PC-9 (cell line): ENCODE data around the gene PAIP2. TPM values are rescaled to one million over a fixed set of nuclear protein-coding genes. Genes with fewer than 3 reads are reported as not detected.

Experiments used
- BruUV-seq: library from RNA; stranded (reverse); fragments of 400-500 nt; replicated peaks from 2 replicates; lab custom pipeline; 2021; lab: Mats Ljungman, UMichigan
- CTCF ChIA-PET: fragments of 300-600 bp; sonication (Branson Sonifier 250); formaldehyde crosslinking; loops from one replicate; lab custom pipeline; 2022; ENCODE audit warnings: antibody characterized with exemption; lab: Charles Lee
- POLR2A ChIA-PET: fragments of 300-600 bp; sonication (Branson Sonifier 250); formaldehyde crosslinking; loops from one replicate; lab custom pipeline; 2022; ENCODE audit warnings: antibody characterized with exemption; ENCODE audit not compliant: unreplicated experiment; lab: Charles Lee
- DNase-seq, 2 experiments: peaks; one replicate each; pipeline versions ENCODE4 v3.0.0 to v3.0.0-alpha.2; 2015 to 2022; ENCODE audit warnings: mixed read lengths in 1 of 2
- H2AFZ ChIP-seq: fragments of 200-600 bp; sonication (generic); 2 replicates; pipeline ENCODE4 v1.8.1; 2017; ENCODE audit warnings: antibody characterized with exemption
- H3F3A ChIP-seq: fragments of 200-600 bp; sonication (generic); 2 replicates; pipeline ENCODE4 v1.8.1; 2017; ENCODE audit warnings: antibody characterized with exemption, mild to moderate bottlenecking, low read depth; ENCODE audit not compliant: insufficient read depth
- H3K27ac ChIP-seq: fragments of 200-600 bp; sonication (generic); 2 replicates; pipeline ENCODE4 v1.6.1; 2016; ENCODE audit warnings: mixed run types
- H3K27me3 ChIP-seq: fragments of 200-600 bp; sonication (generic); 2 replicates; pipeline ENCODE4 v1.6.1; 2016; ENCODE audit warnings: low read depth, mixed run types; ENCODE audit not compliant: insufficient read depth
- H3K36me3 ChIP-seq: fragments of 200-600 bp; sonication (generic); 2 replicates; pipeline ENCODE4 v1.6.1; 2016; ENCODE audit warnings: low read depth, mixed run types
- H3K4me1 ChIP-seq: fragments of 200-600 bp; sonication (generic); replicated peaks from 2 replicates; pipeline ENCODE4 v1.6.1; 2016; ENCODE audit warnings: mixed run types; ENCODE audit not compliant: insufficient read depth
- H3K4me2 ChIP-seq: fragments of 200-600 bp; sonication (generic); 2 replicates; pipeline ENCODE4 v1.6.1; 2017; ENCODE audit warnings: mixed run types
- H3K4me3 ChIP-seq: fragments of 200-600 bp; sonication (generic); 2 replicates; pipeline ENCODE4 v1.6.1; 2016; ENCODE audit warnings: mixed run types
- H3K79me2 ChIP-seq: fragments of 200-600 bp; sonication (generic); 2 replicates; pipeline ENCODE4 v1.6.1; 2017; ENCODE audit warnings: low read depth, mixed run types
- H3K9me2 ChIP-seq: fragments of 200-600 bp; sonication (generic); 2 replicates; pipeline ENCODE4 v1.8.1; 2017; ENCODE audit warnings: mild to moderate bottlenecking; ENCODE audit not compliant: insufficient read depth
- H3K9me3 ChIP-seq: fragments of 200-600 bp; sonication (generic); 2 replicates; pipeline ENCODE4 v1.8.1; 2016; ENCODE audit warnings: low read depth; ENCODE audit not compliant: insufficient read depth
- H4K20me1 ChIP-seq: fragments of 200-600 bp; sonication (generic); 2 replicates; pipeline ENCODE4 v1.8.1; 2017; ENCODE audit not compliant: insufficient read depth
- EZH2 ChIP-seq: fragments of 200-600 bp; sonication (generic); IDR thresholded peaks from 2 replicates; pipeline ENCODE4 v1.8.0; 2017; ENCODE audit warnings: antibody characterized with exemption, low read depth
- intact Hi-C: fragments of 100-400 bp; cut with micrococcal nuclease; formaldehyde crosslinking; loops from one replicate; pipeline ENCODE4 v1.10.0; 2022; ENCODE audit not compliant: unreplicated experiment
- total RNA-seq: library from RNA; stranded (reverse); gene quantifications from 2 replicates; pipeline ENCODE4 v1.2.3, GENCODE V29; 2021
- TF ChIP-seq, protein P1 (sequence below): fragments of 200-600 bp; sonication (generic); conservative IDR thresholded peaks from 2 replicates; pipeline ENCODE4 v1.6.1; 2017; ENCODE audit warnings: mixed run types, antibody characterized with exemption, mild to moderate bottlenecking, moderate library complexity

Gene PAIP2
- total RNA-seq, 1 experiment from 2014 or later, result 90.5 TPM

DNA sequence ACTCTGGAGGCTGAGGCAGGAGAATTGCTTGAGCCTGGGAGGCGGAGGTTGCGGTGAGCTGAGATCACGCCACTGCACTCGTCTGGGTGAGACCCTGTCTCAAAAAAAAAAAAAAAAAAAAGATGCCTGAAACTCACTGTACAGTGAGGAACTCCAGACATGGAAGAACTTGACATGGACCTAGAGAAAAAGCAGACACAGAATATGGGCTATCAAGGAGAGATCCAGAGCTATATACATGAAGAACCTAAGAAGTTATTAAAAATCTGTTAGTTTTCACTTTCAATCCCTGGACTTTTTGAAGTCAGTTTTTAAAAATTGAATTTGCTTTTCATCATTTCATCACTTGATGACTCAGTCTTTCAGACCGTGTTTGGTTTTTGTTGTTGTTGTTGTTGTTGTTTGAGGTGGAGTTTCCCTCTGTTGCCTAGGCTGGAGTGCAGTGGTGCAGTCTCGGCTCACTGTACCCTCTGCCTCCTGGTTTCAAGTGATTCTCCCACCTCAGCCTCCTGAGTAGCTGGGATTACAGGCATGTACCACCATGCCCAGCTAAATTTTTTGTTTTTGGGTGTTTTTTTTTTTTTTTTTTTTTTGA is 20.3 kb downstream of the PAIP2 start:
- Histone ChIP-seq H3K4me3 (no peak overlapping the region), H3K4me2 (no peak overlapping the region), H3K9me3 (no peaks in the 10 kb centered on the region), H3K79me2 (peaks cover 60% of the 10 kb centered on the region), H3F3A (0 out of 2 replicates have a peak, but pooled peaks cover 5% of the 10 kb centered on the region), H3K36me3 (peaks cover 18% of the 10 kb centered on the region; the same call in 1 of the 2 replicates), H3K27me3 (no peaks in the 10 kb centered on the region), H2AFZ (no peak overlapping the region), H3K27ac (no peak overlapping the region), H3K4me1 (no peaks in the 10 kb centered on the region), H3K9me2 (no peaks in the 10 kb centered on the region), H4K20me1 (peaks cover 73% of the 10 kb centered on the region)
- DNase-seq, result no peak
- intact Hi-C loops, result no loop called here
- ChIA-PET CTCF (no interaction called here), POLR2A (no interaction called here)
- TF ChIP-seq, protein P1, sequence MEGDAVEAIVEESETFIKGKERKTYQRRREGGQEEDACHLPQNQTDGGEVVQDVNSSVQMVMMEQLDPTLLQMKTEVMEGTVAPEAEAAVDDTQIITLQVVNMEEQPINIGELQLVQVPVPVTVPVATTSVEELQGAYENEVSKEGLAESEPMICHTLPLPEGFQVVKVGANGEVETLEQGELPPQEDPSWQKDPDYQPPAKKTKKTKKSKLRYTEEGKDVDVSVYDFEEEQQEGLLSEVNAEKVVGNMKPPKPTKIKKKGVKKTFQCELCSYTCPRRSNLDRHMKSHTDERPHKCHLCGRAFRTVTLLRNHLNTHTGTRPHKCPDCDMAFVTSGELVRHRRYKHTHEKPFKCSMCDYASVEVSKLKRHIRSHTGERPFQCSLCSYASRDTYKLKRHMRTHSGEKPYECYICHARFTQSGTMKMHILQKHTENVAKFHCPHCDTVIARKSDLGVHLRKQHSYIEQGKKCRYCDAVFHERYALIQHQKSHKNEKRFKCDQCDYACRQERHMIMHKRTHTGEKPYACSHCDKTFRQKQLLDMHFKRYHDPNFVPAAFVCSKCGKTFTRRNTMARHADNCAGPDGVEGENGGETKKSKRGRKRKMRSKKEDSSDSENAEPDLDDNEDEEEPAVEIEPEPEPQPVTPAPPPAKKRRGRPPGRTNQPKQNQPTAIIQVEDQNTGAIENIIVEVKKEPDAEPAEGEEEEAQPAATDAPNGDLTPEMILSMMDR, result no peak
- no peak for TF ChIP-seq EZH2
- BruUV-seq, result no TSS peak

DNA sequence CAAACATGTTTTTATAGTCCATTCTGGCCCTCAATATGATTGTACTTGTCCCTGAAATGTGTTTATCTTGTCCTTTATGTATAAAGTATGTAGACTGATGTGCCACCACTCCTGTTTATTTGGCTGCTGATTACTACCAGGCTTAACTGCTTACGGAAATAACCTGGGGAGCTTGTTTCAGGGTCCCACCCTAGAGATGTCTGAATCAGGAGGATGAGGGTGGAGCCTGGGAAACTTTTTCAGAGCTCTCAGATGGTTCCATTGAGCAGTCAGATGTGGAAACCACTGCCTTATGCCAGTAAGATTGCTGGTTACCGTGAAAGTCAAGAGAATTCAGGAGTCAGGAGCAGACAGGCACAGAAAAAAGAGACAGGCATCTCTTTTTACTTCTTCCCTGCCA is 22.3 kb downstream of the PAIP2 start:
- Histone ChIP-seq H3F3A (peaks cover 11% of the 10 kb centered on the region), H3K27ac (no peak overlapping the region), H2AFZ (no peak overlapping the region), H3K79me2 (peaks cover 40% of the 10 kb centered on the region), H3K27me3 (no peaks in the 10 kb centered on the region), H3K4me2 (no peak overlapping the region), H3K4me3 (no peak overlapping the region), H4K20me1 (peaks cover 56% of the 10 kb centered on the region), H3K36me3 (peaks cover 18% of the 10 kb centered on the region), H3K9me3 (no peaks in the 10 kb centered on the region), H3K4me1 (no peaks in the 10 kb centered on the region), H3K9me2 (no peaks in the 10 kb centered on the region)
- TF ChIP-seq, protein P1, result no peak
- TF ChIP-seq EZH2, result no peak
- ChIA-PET CTCF (no interaction called here), POLR2A (no interaction called here)
- no peak for DNase-seq
- intact Hi-C loops, result no loop called here
- BruUV-seq, result no TSS peak

DNA sequence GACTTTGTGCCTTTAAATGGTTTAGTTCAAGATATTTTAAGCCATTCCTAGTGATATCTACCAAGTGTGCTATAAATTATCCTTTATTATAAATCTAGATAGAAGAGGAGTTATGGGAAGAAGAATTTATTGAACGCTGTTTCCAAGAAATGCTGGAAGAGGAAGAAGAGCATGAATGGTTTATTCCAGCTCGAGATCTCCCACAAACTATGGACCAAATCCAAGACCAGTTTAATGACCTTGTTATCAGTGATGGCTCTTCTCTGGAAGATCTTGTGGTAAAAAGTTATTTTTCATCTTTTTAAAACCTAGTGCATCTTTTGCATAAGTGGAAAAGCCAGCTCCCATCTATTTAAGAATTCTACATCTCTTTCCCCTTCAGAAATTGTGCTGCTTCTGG is 22.8 kb downstream of the PAIP2 start:
- Histone ChIP-seq H3K36me3 (peaks cover 18% of the 10 kb centered on the region), H3K27me3 (no peaks in the 10 kb centered on the region), H3K27ac (no peak overlapping the region), H3F3A (peaks cover 11% of the 10 kb centered on the region), H3K9me2 (no peaks in the 10 kb centered on the region), H3K9me3 (no peaks in the 10 kb centered on the region), H2AFZ (no peak overlapping the region), H4K20me1 (peaks cover 54% of the 10 kb centered on the region), H3K4me2 (no peak overlapping the region), H3K79me2 (peaks cover 35% of the 10 kb centered on the region), H3K4me1 (no peaks in the 10 kb centered on the region), H3K4me3 (no peak overlapping the region)
- no TSS peak for BruUV-seq
- DNase-seq, result no peak
- ChIA-PET CTCF (no interaction called here), POLR2A (no interaction called here)
- intact Hi-C loops, result no loop called here
- TF ChIP-seq EZH2, result no peak
- TF ChIP-seq, protein P1, result no peak
